T-cell (primary cell): ENCODE results near the gene ELMOD2. TPM values are rescaled to one million over a fixed set of nuclear protein-coding genes. Genes with fewer than 3 reads are reported as not detected.

Experiments used
- ATAC-seq, 4 experiments: fragments of 200-7000 bp in 3 of 4; fragments of 150-1000 bp in 1 of 4; cut with Tn5 transposase; replicated peaks in 1 of 4; 1 replicate in 3 of 4; 2 replicates in 1 of 4; pipeline ENCODE4 v1.10.0; 2021; ENCODE audit warnings: moderate library complexity in 3 of 4, mild to moderate bottlenecking in 2 of 4, moderate number of reproducible peaks in 1 of 4
- CTCF ChIA-PET, 2 donors: fragments of 300-600 bp; sonication (Branson Sonifier 250); formaldehyde crosslinking; loops; one replicate each; lab custom pipeline; 2022; ENCODE audit warnings: antibody characterized with exemption in 2 of 2; lab: Charles Lee
- POLR2A ChIA-PET, 2 donors: fragments of 300-600 bp; sonication (Branson Sonifier 250); formaldehyde crosslinking; loops; one replicate each; lab custom pipeline; 2022; ENCODE audit warnings: antibody characterized with exemption in 2 of 2; lab: Charles Lee
- DNase-seq, 35 experiments: peaks; one replicate each; pipeline versions ENCODE4 v3.0.0 to v3.0.0-alpha.2; 2013 to 2023
- H3K27ac ChIP-seq: one replicate; pipeline ENCODE4 v1.5.1; 2013; ENCODE audit warnings: low read length
- H3K27me3 ChIP-seq, 2 experiments: replicated peaks in 1 of 2; 1 replicate in 1 of 2; 2 replicates in 1 of 2; pipeline versions ENCODE4 v1.6.1 to v1.7.0; 2013; ENCODE audit warnings: low read length in 1 of 2, mixed read lengths in 1 of 2; ENCODE audit not compliant: control insufficient read depth in 2 of 2, insufficient read depth in 2 of 2; ENCODE audit errors: extremely low read depth in 1 of 2
- H3K36me3 ChIP-seq, 2 donors: 1 replicate in 1 of 2; 2 replicates in 1 of 2; pipeline versions ENCODE4 v1.6.1 to v1.7.0; 2013; ENCODE audit warnings: low read length in 1 of 2; ENCODE audit not compliant: control insufficient read depth in 2 of 2, insufficient read depth in 1 of 2; ENCODE audit errors: extremely low read depth in 1 of 2
- H3K4me1 ChIP-seq, 2 experiments: 1 replicate in 1 of 2; 2 replicates in 1 of 2; pipeline versions ENCODE4 v1.6.1 to v1.7.0; 2013; ENCODE audit warnings: low read length in 2 of 2, mixed read lengths in 1 of 2; ENCODE audit not compliant: insufficient read depth in 2 of 2, control insufficient read depth in 1 of 2; ENCODE audit errors: extremely low read depth in 1 of 2
- H3K4me3 ChIP-seq, 2 donors: 1 replicate in 1 of 2; 2 replicates in 1 of 2; pipeline versions ENCODE4 v1.5.1 to v1.7.0; 2013; ENCODE audit warnings: mild to moderate bottlenecking in 2 of 2, low read length in 1 of 2, moderate library complexity in 1 of 2; ENCODE audit not compliant: control insufficient read depth in 1 of 2; ENCODE audit errors: extremely low read depth in 1 of 2
- H3K9me3 ChIP-seq: 2 replicates; pipeline ENCODE4 v1.7.0; 2013
- H3K27ac Mint-ChIP-seq, 2 donors: one replicate each; pipeline ENCODE4 v1.8.0; 2020 to 2021; ENCODE audit warnings: mild to moderate bottlenecking in 2 of 2, mixed read lengths in 2 of 2
- H3K27me3 Mint-ChIP-seq, 2 donors: one replicate each; pipeline ENCODE4 v1.8.0; 2021 to 2022; ENCODE audit warnings: mixed read lengths in 2 of 2
- H3K36me3 Mint-ChIP-seq: one replicate; pipeline ENCODE4 v1.8.0; 2021; ENCODE audit warnings: mixed read lengths
- H3K4me1 Mint-ChIP-seq, 3 donors: one replicate each; pipeline ENCODE4 v1.8.0; 2020 to 2022; ENCODE audit warnings: mixed read lengths in 3 of 3, mild to moderate bottlenecking in 1 of 3
- H3K4me3 Mint-ChIP-seq, 3 donors: one replicate each; pipeline ENCODE4 v1.8.0; 2020 to 2022; ENCODE audit warnings: mild to moderate bottlenecking in 3 of 3, mixed read lengths in 3 of 3, moderate library complexity in 3 of 3
- H3K9me3 Mint-ChIP-seq, 3 donors: one replicate each; pipeline ENCODE4 v1.8.0; 2020 to 2022; ENCODE audit warnings: mixed read lengths in 3 of 3
- WGBS: methylation state at CpG from one replicate; pipeline ENCODE4 v1.1.5; 2013; ENCODE audit warnings: missing lambda C conversion rate; ENCODE audit not compliant: insufficient coverage; 5-methylcytosine and 5-hydroxymethylcytosine counted together
- total RNA-seq, 35 experiments: library from RNA in 6 of 35; stranded (reverse) in 6 of 35; fragments of 120-200 nt in 1 of 35; gene quantifications; one replicate each; pipeline versions ENCODE4 v1.2.1 to v1.2.4 and lab custom pipeline; 2013 to 2026

The ELMOD2 gene
- total RNA-seq, 5 donors from 2014 or later (not counting 1 experiment from before 2014, with no cell fraction given), result 11.1 to 22.8 (median 18.8) TPM

DNA sequence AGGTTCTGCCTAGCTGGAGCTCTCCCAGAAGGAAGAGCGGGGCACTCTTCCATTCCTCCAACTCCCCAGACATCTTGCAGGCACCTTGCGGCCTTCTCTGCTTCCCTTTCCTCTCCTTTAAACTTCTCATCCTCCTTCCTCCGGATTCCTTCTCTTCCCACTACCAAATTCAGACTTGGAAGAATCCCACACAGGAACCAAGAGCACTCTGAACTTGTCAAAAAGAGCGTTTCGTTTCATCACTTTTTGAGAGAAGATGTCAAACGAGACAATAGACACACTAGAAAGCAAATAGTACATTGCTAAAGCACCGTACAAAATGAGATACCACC is 45.3 kb downstream of the ELMOD2 start:
- peak overlapping the region; percentile 66 to 78 (median 77) for H3K4me3 Mint-ChIP-seq
- Histone ChIP-seq H3K9me3 (no peaks in the 10 kb centered on the region), H3K27me3 (peaks cover 10 to 31% of the 10 kb centered on the region in 2 experiments), H3K4me3 (peak overlapping the region; percentile 5 to 68), H3K4me1 (peaks cover 17 to 19% of the 10 kb centered on the region in 2 experiments), H3K36me3 (no peaks in the 10 kb centered on the region), H3K27ac (no peak overlapping the region)
- POLR2A ChIA-PET, result no interaction called here
- peak overlapping the region in 1 of 2 donors; percentile 56 for H3K27ac Mint-ChIP-seq
- CTCF ChIA-PET, result no interaction called here
- WGBS, result 46% methylated on average over 5 of the region's 7 CpGs
- peaks cover 56 to 60% of the 10 kb centered on the region in 2 donors for H3K27me3 Mint-ChIP-seq
- ATAC-seq, result no peak
- no peak for DNase-seq
- H3K9me3 Mint-ChIP-seq, result peaks cover 0 to 6% (median 0%) of the 10 kb centered on the region in 3 donors
- H3K4me1 Mint-ChIP-seq, result peaks cover 22 to 24% (median 24%) of the 10 kb centered on the region in 3 donors
- H3K36me3 Mint-ChIP-seq, result no peaks in the 10 kb centered on the region

DNA sequence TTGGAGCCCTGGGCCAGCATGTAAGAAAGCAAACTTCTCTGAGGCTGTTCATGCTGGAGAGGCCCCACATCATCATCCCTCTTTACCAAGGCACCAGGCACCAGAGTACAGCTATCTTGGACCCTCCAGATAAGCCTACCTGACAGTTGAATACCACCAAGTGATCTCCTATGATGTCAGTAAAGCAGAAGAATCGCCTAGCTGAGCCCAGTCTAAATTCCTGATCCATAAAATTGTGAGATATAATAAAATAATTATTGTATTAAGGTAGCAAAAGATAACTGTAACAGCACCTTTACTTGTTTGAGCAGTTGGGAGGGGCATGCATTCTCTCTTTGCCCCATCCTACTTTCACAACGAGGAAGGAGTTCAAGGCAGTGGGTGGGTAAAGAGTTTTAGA is 47.7 kb downstream of the ELMOD2 start:
- no peak overlapping the region for H3K4me3 Mint-ChIP-seq
- no peak for DNase-seq
- H3K27me3 Mint-ChIP-seq, result peaks cover 70 to 71% of the 10 kb centered on the region in 2 donors
- H3K27ac Mint-ChIP-seq, result no peak overlapping the region
- peaks cover 17 to 19% of the 10 kb centered on the region in 2 experiments for H3K4me1 ChIP-seq
- no peaks in the 10 kb centered on the region for H3K36me3 Mint-ChIP-seq
- H3K4me3 ChIP-seq, result no peak overlapping the region
- H3K9me3 Mint-ChIP-seq, result peaks cover 0 to 6% (median 0%) of the 10 kb centered on the region in 3 donors
- peaks cover 22 to 24% (median 24%) of the 10 kb centered on the region in 3 donors for H3K4me1 Mint-ChIP-seq
- WGBS, result no CpG with 5 or more reads among the region's 2 CpGs
- no peak for ATAC-seq
- ChIA-PET POLR2A (no interaction called here), CTCF (no interaction called here)
- peaks cover 9 to 40% of the 10 kb centered on the region in 2 experiments for H3K27me3 ChIP-seq
- no peak overlapping the region for H3K27ac ChIP-seq
- H3K36me3 ChIP-seq, result no peaks in the 10 kb centered on the region
- H3K9me3 ChIP-seq, result no peaks in the 10 kb centered on the region

DNA sequence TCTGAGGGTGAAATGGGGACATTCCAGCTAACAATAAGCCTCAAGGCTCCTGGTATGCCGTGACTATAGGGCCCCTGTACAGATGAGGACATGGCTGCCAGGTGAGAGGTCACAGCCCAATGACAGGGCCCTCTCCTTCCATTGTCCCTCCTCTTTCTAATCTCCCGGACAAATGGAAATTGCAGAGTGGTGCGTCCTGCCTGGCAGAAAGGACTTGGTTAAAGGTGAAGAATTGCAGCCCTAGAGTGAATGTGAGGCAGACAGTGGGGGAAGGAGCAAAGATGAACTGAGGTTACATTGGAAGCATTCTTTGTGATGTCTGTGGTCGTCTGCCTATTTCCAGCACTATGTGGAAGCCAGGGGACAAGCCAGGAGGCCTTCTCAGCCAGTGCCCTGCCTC is 51.5 kb downstream of the ELMOD2 start:
- no peak for ATAC-seq
- 17% methylated on average over 1 of the region's 4 CpGs for WGBS
- CTCF ChIA-PET, result interaction anchor here in 1 of 2 donors (0.6 to 0.7 kb wide), 2 partner anchors 162 to 852 kb away, joined by 4 to 9 read pairs; no protein-coding TSS in a partner anchor

DNA sequence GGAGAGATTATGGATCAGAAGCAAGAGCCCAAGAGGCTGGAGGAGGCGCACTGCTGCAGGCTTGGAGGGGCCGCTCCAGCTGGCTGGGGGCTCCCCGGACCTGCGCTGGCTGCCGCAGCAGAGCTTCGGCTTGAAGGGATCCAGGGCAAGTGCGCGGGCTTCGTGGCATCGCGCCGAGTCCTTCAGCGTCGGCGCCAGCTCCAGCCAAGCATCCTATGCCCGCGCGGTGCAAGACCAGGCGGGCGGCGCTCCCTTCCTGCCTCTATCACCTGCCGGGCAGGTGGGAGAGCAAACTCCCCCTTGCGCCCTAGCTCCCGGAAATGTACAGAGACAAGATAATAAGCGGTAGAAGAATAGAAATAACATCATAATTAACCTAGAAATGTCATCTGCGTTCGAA is 55.3 kb downstream of the ELMOD2 start:
- no peak overlapping the region for H3K27ac Mint-ChIP-seq
- CTCF ChIA-PET, result no interaction called here
- Histone ChIP-seq H3K27me3 (peaks cover 11 to 25% of the 10 kb centered on the region in 2 experiments), H3K9me3 (no peaks in the 10 kb centered on the region), H3K36me3 (no peaks in the 10 kb centered on the region), H3K4me3 (no peak overlapping the region), H3K4me1 (no peaks in the 10 kb centered on the region), H3K27ac (no peak overlapping the region)
- no peak overlapping the region for H3K4me3 Mint-ChIP-seq
- WGBS, result 18% methylated on average over 17 of the region's 27 CpGs
- no peak for ATAC-seq
- DNase-seq, result no peak
- POLR2A ChIA-PET, result no interaction called here
- H3K9me3 Mint-ChIP-seq, result peaks cover 0 to 3% (median 0%) of the 10 kb centered on the region in 3 donors
- no peaks in the 10 kb centered on the region for H3K36me3 Mint-ChIP-seq
- peaks cover 0 to 3% (median 0%) of the 10 kb centered on the region in 3 donors for H3K4me1 Mint-ChIP-seq
- H3K27me3 Mint-ChIP-seq, result peaks cover 46 to 51% of the 10 kb centered on the region in 2 donors

More for the DNA sequence above, 51.5 kb downstream of the ELMOD2 start:
- Mint-ChIP-seq H3K27me3 (peaks cover 71% of the 10 kb centered on the region in 2 donors), H3K36me3 (no peaks in the 10 kb centered on the region), H3K27ac (no peak overlapping the region), H3K4me3 (no peak overlapping the region), H3K9me3 (peaks cover 0 to 6% (median 0%) of the 10 kb centered on the region in 3 donors), H3K4me1 (peaks cover 0 to 3% (median 0%) of the 10 kb centered on the region in 3 donors)
- Histone ChIP-seq H3K4me1 (no peaks in the 10 kb centered on the region), H3K36me3 (no peaks in the 10 kb centered on the region), H3K4me3 (no peak overlapping the region), H3K27me3 (peaks cover 15 to 26% of the 10 kb centered on the region in 2 experiments), H3K9me3 (no peaks in the 10 kb centered on the region), H3K27ac (no peak overlapping the region)
- DNase-seq, result no peak
- POLR2A ChIA-PET, result interaction anchor here in 1 of 2 donors (0.6 kb wide), 1 partner anchor 1668 kb away, joined by 4 read pairs; no protein-coding TSS in a partner anchor

DNA sequence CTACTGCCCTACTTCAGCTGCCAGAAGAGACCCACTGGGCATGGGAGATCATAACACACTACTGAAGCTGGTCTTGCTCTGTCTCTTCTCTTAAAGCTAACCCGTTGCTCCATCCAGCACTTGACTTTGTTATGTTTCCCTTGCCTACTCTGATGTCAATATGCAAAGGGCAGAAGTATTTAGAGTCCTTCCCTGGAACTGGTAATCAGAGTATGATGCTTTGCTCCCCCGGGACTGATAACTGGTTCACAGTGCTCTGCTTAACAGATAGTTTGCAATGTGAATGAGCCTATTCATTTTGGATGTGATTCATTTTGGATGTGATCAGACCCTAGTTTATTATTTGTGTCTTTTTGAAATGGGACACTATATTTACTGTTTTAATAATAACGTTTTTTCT is 57.1 kb downstream of the ELMOD2 start:
- POLR2A ChIA-PET, result no interaction called here
- peaks cover 35 to 43% of the 10 kb centered on the region in 2 donors for H3K27me3 Mint-ChIP-seq
- CTCF ChIA-PET, result no interaction called here

DNA sequence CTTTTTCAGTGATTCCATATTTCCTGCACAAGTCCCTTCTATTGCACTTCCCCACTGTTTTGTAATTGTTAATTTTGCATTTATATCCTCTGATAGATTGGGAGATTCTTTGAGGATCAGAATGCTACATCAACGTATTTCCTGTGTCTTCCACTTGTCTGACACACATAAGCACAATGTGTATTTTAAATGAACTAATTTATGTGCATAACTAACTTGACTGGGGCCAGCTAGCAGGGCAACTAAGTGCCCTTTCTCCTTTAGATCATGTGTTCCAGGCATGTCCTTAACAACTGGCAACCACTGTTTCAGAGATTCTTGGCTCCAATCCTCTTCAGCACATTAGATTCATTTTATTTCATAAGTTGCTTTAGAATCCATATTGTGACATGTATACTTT is 60.5 kb downstream of the ELMOD2 start:
- no peak for DNase-seq
- H3K4me1 Mint-ChIP-seq, result no peaks in the 10 kb centered on the region
- H3K36me3 Mint-ChIP-seq, result no peaks in the 10 kb centered on the region
- ChIA-PET CTCF (interaction anchor here in 1 of 2 donors (0.6 kb wide), 1 partner anchor 54 kb away, joined by 3 read pairs; no protein-coding TSS in a partner anchor), POLR2A (no interaction called here)
- H3K27ac Mint-ChIP-seq, result no peak overlapping the region
- Histone ChIP-seq H3K27me3 (peaks cover 6% of the 10 kb centered on the region in 2 experiments), H3K36me3 (no peaks in the 10 kb centered on the region), H3K4me1 (no peaks in the 10 kb centered on the region), H3K4me3 (no peak overlapping the region), H3K9me3 (no peaks in the 10 kb centered on the region), H3K27ac (no peak overlapping the region)
- peaks cover 0 to 3% (median 0%) of the 10 kb centered on the region in 3 donors for H3K9me3 Mint-ChIP-seq
- peaks cover 13% of the 10 kb centered on the region in 2 donors for H3K27me3 Mint-ChIP-seq
- no peak overlapping the region for H3K4me3 Mint-ChIP-seq
- no peak for ATAC-seq
- WGBS, result no CpG with 5 or more reads among the region's 1 CpG

More for the DNA sequence above, 57.1 kb downstream of the ELMOD2 start:
- Histone ChIP-seq H3K4me1 (no peaks in the 10 kb centered on the region), H3K36me3 (no peaks in the 10 kb centered on the region), H3K4me3 (no peak overlapping the region), H3K27me3 (peaks cover 11 to 16% of the 10 kb centered on the region in 2 experiments), H3K9me3 (no peaks in the 10 kb centered on the region), H3K27ac (no peak overlapping the region)
- no peak overlapping the region for H3K4me3 Mint-ChIP-seq
- 80% methylated on average over 2 of the region's 3 CpGs for WGBS
- H3K36me3 Mint-ChIP-seq, result no peaks in the 10 kb centered on the region
- peaks cover 0 to 3% (median 0%) of the 10 kb centered on the region in 3 donors for H3K4me1 Mint-ChIP-seq
- H3K27ac Mint-ChIP-seq, result no peak overlapping the region
- no peak for DNase-seq
- peaks cover 0 to 3% (median 0%) of the 10 kb centered on the region in 3 donors for H3K9me3 Mint-ChIP-seq
- ATAC-seq, result no peak
